Effector memory CD8-positive, alpha-beta T cell (primary cell): ENCODE data around the gene MRPL10.
A peak's percentile ranks its signal among the peaks of the same experiment; 100 is the strongest.

Experiments
- ATAC-seq: fragments of 150-1000 bp; cut with Tn5 transposase; replicated peaks from 2 replicates; pipeline ENCODE4 v1.10.0; 2021; ENCODE audit warnings: mild to moderate bottlenecking, moderate library complexity
- DNase-seq, 3 experiments: peaks; one replicate each; pipeline ENCODE4 v3.0.0; 2021
- H3K27ac Mint-ChIP-seq, 2 donors: one replicate each; pipeline ENCODE4 v1.8.0; 2022; ENCODE audit warnings: mild to moderate bottlenecking in 2 of 2, mixed read lengths in 2 of 2, moderate library complexity in 2 of 2
- H3K27me3 Mint-ChIP-seq, 2 donors: one replicate each; pipeline ENCODE4 v1.8.0; 2022; ENCODE audit warnings: mixed read lengths in 2 of 2
- H3K36me3 Mint-ChIP-seq: one replicate; pipeline ENCODE4 v1.8.0; 2022; ENCODE audit warnings: mild to moderate bottlenecking, moderate library complexity, mixed read lengths; ENCODE audit not compliant: insufficient read depth
- H3K4me1 Mint-ChIP-seq, 2 donors: one replicate each; pipeline ENCODE4 v1.8.0; 2022; ENCODE audit warnings: low read depth in 2 of 2, mixed read lengths in 2 of 2
- H3K4me3 Mint-ChIP-seq, 2 donors: one replicate each; pipeline ENCODE4 v1.8.0; 2022; ENCODE audit warnings: mild to moderate bottlenecking in 2 of 2, mixed read lengths in 2 of 2, moderate library complexity in 2 of 2
- H3K9me3 Mint-ChIP-seq, 2 donors: one replicate each; pipeline ENCODE4 v1.8.0; 2022; ENCODE audit warnings: mixed read lengths in 2 of 2

Gene MRPL10

DNA sequence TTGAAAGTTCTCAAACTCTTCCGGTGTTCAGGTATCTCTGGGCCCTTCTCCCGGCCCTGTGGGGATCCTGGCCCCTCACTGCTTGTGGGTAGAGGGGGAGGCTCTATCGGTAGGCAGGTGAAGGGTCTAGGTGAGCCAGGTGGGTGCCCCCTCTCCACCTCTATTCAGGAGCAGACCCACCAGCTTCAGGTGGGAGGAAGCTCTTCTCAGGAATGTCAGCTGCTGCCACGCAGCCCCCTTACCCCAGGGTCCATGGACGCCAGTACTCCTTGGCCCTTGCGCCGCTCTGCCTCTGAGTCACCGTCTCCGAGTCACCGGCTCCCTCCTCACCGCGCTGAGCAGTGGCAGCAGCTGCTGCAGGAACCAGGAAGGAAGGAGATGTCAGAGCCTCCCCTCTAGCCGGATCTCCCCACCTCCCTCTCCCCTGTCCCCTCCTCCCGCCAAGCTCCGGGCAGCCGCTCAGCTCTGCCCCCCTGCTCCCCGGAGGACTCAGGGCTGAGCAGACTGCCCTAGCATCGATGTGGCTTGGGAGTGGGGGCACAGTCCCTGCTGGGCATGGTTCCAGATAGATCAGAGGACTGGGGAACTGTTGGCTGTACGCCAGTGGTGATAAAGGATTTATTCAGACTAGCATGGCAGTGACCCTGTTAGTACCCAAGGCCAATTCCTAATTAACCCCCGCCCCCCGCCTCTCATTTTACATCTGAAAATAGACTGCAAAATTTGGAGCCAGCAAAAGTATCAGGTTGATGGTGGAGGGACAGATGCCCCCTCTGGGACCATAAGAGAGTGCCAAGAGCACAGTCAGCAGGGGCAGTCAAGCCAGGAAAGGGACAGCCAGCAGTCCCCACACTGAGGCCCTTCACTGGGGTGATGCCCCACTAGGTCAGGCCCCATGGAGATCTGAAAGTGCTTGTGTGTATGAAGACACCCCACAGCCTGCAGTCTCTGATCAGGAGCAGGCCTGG is 9.6 kb downstream of the MRPL10 start, which contains the start of gene OSBPL7:
TSS of gene OSBPL7 (minus strand) at position 371 of the 968 bp plus-strand sequence. CDS start 1,516 bp downstream, outside the sequence.
- Mint-ChIP-seq H3K36me3 (peaks cover 64% of the 10 kb centered on the region), H3K4me1 (peaks cover 23 to 30% of the 10 kb centered on the region in 2 donors), H3K27ac (peak within 1 kb of the TSS; percentile 97 to 99), H3K4me3 (peak within 1 kb of the TSS; percentile 98 to 100), H3K27me3 (no peaks in the 10 kb centered on the region), H3K9me3 (no peaks in the 10 kb centered on the region)
- DNase-seq = peak; percentile 73 to 77 (median 74)
- peak; percentile 96 for ATAC-seq

DNA sequence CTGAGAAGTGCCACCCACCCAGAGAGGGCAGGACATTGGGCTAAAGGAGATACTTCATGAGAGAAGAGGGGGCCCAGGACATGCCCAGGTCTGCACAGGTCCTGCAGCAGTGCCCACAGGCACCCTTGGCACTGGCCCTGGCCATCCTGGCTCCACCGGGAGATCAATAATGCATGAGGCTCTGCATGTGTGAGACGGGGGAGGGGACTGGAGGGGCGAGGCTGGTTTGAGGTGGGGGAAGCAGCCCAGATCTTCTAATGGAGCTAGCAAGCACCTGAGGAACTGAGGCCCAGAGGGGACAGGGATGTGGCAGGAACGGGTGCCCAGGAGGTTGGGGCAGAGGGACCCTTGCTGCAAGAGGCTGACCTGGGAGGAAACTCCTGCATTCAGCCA is 10.3 kb downstream of the MRPL10 start:
- Mint-ChIP-seq H3K4me1 (peaks cover 20 to 30% of the 10 kb centered on the region in 2 donors), H3K36me3 (peaks cover 64% of the 10 kb centered on the region), H3K27ac (peak overlapping the region; percentile 97 to 99), H3K27me3 (no peaks in the 10 kb centered on the region), H3K4me3 (peak overlapping the region; percentile 98 to 100), H3K9me3 (no peaks in the 10 kb centered on the region)
- no peak for DNase-seq
- ATAC-seq = no peak

DNA sequence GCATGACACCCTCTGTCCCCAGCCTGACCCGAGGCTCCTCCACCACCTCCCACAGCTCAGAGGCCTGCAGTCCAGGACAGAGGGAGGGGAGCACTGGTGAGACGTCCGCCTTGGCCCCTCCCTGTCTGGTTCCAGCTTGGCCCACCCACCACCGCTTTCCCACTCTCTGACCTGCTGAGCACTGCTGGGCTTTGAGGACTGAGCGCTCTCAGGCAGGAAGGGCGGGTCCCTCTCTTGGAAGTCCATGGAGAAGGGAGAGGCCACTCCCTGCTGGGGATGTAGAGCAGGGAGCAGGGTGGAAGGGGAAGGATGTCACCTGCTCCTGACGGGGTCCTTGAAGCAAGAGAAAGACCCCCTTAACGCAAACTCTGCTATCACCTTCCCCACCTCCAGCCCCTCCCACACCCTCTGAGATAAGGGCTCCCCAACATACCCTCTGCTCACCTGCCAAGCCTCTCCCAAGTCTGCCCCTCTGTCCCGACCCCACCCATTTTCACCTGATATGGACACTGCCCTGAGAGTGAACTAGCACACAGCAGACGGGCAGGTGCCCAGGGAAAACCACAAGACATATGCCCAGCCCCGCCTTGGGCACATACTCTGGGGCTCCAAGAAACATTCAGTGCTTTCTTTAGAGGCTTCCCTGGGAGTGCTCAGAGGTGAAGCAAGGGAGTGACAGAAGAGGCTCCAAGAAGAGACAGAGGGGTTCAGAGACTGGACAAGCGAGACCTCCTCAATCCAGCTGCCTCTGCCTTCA is 11.1 kb downstream of the MRPL10 start:
- H3K27ac Mint-ChIP-seq = peak overlapping the region; percentile 97 to 99
- H3K36me3 Mint-ChIP-seq = peaks cover 61% of the 10 kb centered on the region
- H3K4me3 Mint-ChIP-seq = peak overlapping the region; percentile 98 to 100
- peaks cover 20 to 26% of the 10 kb centered on the region in 2 donors for H3K4me1 Mint-ChIP-seq
- ATAC-seq (no peak), DNase-seq (no peak)
- no peaks in the 10 kb centered on the region for H3K9me3 Mint-ChIP-seq
- H3K27me3 Mint-ChIP-seq = no peaks in the 10 kb centered on the region

DNA sequence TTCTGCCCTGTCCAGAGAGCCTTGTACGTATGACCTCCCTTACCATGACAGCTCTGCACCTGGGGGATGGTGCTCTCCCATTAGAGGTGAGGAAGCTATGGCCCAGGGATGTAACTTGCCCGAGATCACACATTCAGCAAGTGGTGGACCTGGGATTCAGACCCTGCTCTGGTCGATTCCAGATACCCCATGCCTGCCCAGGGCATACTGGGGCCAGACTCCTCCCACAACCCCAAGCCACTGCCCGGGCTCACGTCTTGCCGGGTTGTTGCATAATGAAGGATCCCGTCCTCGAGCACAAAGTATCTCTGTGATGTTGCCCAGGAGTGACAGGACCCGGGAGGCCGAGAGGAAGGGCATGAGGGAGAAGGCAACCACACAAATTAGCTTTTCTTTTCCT is 11.9 kb downstream of the MRPL10 start:
- Mint-ChIP-seq H3K36me3 (peaks cover 63% of the 10 kb centered on the region), H3K4me3 (no peak overlapping the region), H3K9me3 (no peaks in the 10 kb centered on the region), H3K27me3 (no peaks in the 10 kb centered on the region), H3K27ac (peak overlapping the region in 1 of 2 donors; percentile 97), H3K4me1 (peaks cover 20 to 24% of the 10 kb centered on the region in 2 donors)
- DNase-seq (no peak), ATAC-seq (no peak)

DNA sequence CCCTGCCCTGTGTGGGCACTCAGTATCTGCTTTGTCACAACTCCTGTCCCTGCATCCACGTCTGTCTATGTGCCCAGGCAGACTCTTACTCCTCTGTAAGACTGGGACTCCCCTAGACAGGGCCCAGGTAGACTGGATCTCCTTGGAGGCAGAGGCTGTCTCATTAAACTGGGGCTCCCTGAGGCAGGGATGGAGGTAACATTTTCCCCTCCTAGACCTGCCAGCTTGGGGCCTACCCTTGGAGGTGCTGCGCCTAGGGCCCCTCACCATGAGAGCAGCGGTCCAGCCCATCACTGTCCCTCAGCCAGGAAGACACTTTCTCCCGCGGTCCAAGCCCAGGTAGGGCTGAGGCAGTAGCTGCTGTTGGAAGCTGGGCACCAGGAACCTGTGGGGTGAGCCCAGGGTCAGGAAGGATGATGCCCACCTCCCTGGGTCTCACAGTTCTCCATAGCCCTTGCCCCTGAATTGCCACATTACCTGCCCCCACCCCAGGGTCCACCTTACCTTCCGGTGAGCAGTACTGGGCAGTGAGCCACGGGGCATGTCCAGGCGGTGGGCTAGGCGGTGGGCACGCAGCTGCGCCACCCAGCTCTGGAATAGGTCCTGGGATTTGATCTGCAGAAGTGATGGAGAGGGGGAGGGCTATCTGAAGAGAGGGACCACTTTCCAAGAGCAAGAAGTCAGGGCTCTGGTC is 13.2 kb downstream of the MRPL10 start:
- H3K36me3 Mint-ChIP-seq = peaks cover 63% of the 10 kb centered on the region
- peak overlapping the region in 1 of 2 donors; percentile 2 for H3K27ac Mint-ChIP-seq
- no peaks in the 10 kb centered on the region for H3K27me3 Mint-ChIP-seq

GRCh38 chr17:47816947-47817346 is 14.4 kb downstream of the MRPL10 start:
- Mint-ChIP-seq H3K4me3 (no peak overlapping the region), H3K27ac (no peak overlapping the region), H3K27me3 (no peaks in the 10 kb centered on the region), H3K4me1 (peaks cover 28 to 32% of the 10 kb centered on the region in 2 donors), H3K36me3 (peaks cover 68% of the 10 kb centered on the region), H3K9me3 (no peaks in the 10 kb centered on the region)
- ATAC-seq (no peak), DNase-seq (no peak)

More for the DNA sequence above, 13.2 kb downstream of the MRPL10 start:
- no peak for DNase-seq
- Mint-ChIP-seq H3K9me3 (no peaks in the 10 kb centered on the region), H3K4me1 (peaks cover 20 to 21% of the 10 kb centered on the region in 2 donors), H3K4me3 (no peak overlapping the region)
- no peak for ATAC-seq

DNA sequence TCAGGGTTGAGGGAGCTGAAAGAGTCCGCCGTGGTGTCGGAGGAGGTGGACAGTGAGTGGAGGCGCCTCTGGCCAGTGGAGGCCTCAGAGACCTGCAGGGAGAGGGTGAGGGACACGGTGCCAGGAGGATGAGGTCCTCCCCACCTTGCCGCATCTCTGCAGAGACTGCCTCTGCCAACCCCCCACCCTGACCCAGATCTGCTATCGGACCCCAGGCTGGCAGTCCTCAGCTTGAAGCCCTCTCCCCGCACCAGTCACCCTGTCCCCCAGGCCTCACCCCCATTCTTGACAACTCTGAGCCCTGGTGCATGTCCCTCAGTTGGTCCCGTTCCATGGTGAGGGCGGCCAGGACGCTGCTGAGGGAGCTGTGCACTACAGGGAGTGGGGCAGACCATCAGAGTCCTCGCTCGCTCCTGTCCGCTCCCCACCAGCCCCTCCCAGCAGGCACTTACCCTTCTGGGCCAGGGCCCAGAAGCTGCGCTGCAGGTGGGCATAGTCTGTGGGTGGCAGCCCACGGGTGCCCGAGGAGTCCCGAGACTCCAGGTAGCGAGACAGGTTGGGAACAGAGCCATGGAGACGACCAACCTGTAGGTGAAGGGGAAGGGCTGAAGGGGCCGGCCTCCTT is 15.1 kb downstream of the MRPL10 start:
- peaks cover 66% of the 10 kb centered on the region for H3K36me3 Mint-ChIP-seq
- ATAC-seq = no peak
- no peaks in the 10 kb centered on the region for H3K9me3 Mint-ChIP-seq
- H3K4me1 Mint-ChIP-seq = peaks cover 28 to 32% of the 10 kb centered on the region in 2 donors
- peak overlapping the region in 1 of 2 donors; percentile 54 for H3K27ac Mint-ChIP-seq
- peak overlapping the region in 1 of 2 donors; percentile 22 for H3K4me3 Mint-ChIP-seq
- no peak for DNase-seq
- H3K27me3 Mint-ChIP-seq = no peaks in the 10 kb centered on the region

DNA sequence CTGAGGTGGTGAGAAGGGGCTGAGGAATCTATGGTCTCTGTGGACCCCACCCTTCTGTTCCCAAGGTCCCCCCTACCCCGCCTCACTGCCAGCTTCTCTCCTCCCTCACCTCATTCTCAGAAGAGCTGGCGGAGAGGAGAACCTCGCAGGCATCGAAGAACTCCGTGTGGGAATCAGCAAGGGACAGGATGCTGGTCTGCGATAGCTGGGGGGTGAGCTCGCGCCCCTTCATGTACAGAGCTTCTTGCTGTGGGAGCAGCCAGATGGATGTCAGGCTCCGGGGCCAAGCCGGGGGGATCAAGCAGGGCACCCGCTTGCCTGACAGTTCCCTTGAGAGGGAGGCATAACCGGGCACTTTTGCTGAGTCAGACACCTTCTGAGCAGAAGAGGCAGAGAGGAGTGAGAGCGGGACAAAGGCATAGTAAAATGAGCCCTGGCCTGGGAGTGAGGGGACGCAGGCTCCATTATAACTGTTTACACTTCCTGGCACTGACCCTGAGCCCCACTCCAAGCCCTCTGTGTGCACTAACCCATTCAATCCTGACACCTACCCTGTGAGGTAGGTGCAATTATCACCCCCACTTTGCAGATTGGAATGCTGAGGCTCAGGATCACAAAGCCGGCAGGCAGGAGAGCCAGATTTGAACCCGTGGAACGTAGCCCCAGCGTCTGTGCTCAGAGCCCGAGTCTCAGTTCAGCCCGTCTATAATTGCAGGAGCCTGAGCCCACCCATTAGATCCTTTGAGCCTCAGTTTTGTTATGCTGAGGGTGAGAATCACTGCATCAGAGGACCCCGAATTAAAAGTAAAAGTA is 16.0 kb downstream of the MRPL10 start:
- peaks cover 68% of the 10 kb centered on the region for H3K36me3 Mint-ChIP-seq
- H3K4me1 Mint-ChIP-seq = peaks cover 27 to 32% of the 10 kb centered on the region in 2 donors
- no peaks in the 10 kb centered on the region for H3K27me3 Mint-ChIP-seq
- DNase-seq = no peak
- H3K9me3 Mint-ChIP-seq = no peaks in the 10 kb centered on the region
- no peak for ATAC-seq
- no peak overlapping the region for H3K4me3 Mint-ChIP-seq
- peak overlapping the region; percentile 42 to 54 for H3K27ac Mint-ChIP-seq

DNA sequence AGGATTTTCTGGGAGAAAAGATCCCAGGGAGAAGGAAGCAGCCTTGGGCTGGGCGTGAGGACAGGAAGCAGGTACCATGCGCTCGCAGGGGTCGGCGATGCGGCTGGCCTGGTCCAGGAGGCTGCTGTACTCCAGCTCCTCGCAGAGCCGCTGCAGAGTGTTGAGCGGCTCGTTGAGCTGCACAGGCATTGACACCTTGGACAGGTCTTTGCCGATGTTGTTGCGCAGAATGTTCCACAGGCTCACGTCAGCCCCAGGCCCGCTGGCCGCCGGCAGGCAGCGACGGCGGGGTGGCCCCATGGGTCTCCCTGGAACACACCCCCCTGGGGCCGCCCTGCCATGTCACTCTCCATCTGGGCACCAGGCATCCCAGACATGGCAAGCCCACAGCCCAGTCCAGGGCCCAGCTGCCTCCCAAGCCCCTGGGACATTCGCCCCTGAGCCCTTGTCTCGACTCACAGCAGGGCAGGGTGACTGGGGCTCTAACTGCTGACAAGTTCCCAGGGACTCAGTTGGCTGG is 17.8 kb downstream of the MRPL10 start:
- H3K4me1 Mint-ChIP-seq = peaks cover 29 to 35% of the 10 kb centered on the region in 2 donors
- peaks cover 78% of the 10 kb centered on the region for H3K36me3 Mint-ChIP-seq
- ATAC-seq (no peak), DNase-seq (no peak)
- H3K27me3 Mint-ChIP-seq = no peaks in the 10 kb centered on the region
- H3K9me3 Mint-ChIP-seq = no peaks in the 10 kb centered on the region
- H3K4me3 Mint-ChIP-seq = peak overlapping the region in 1 of 2 donors; percentile 25
- H3K27ac Mint-ChIP-seq = peak overlapping the region in 1 of 2 donors; percentile 92

- ATAC-seq (no peak), DNase-seq (no peak)
- peaks cover 83% of the 10 kb centered on the region for H3K36me3 Mint-ChIP-seq
- peaks cover 29 to 35% of the 10 kb centered on the region in 2 donors for H3K4me1 Mint-ChIP-seq
- peak overlapping the region; percentile 85 to 92 for H3K27ac Mint-ChIP-seq
- no peaks in the 10 kb centered on the region for H3K27me3 Mint-ChIP-seq
- H3K4me3 Mint-ChIP-seq = peak overlapping the region in 1 of 2 donors; percentile 25
- no peaks in the 10 kb centered on the region for H3K9me3 Mint-ChIP-seq
These were observed 18.3 kb downstream of the MRPL10 start for GRCh38 chr17:47813077-47813476.

DNA sequence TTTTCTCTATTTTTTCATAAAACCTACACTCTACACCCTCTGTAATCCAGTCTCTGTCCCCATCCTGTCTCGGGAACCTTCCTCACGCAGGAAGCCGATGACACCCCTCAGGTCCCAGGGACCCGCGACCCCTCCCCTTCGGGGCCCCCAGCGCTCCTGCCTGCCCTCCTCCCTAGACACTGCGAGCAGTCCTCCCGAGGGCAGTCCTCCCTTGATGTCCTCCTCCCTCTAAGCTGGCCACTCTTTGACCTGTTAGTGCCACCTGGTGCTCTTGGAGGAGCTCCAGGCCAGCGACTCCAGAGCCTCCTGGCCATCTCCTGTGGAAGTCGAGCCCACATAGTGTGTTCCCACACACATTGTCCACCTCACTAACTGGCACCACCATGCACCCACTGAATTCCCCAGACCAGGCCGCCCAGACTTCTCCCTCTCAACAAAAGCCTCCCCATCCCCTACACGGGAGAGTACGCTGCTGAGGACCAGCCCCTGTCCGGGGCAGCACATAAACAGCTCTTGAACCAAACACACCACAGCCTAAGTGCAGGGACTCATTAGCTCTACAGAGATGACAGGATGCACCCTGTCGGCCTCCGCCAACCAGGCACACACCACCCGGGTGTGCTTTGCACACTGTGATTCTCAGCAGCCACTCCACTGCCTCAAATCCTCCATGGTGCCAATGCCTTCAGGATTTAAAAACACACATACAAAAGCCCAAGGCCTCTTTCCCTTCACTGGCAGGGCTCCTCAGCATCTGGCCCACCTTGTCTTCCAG is 19.0 kb downstream of the MRPL10 start:
- ATAC-seq (no peak), DNase-seq (no peak)
- Mint-ChIP-seq H3K9me3 (no peaks in the 10 kb centered on the region), H3K4me3 (peak overlapping the region in 1 of 2 donors; percentile 46), H3K36me3 (peaks cover 85% of the 10 kb centered on the region), H3K27ac (peak overlapping the region; percentile 85 to 92), H3K4me1 (peaks cover 29 to 37% of the 10 kb centered on the region in 2 donors), H3K27me3 (no peaks in the 10 kb centered on the region)
